IMR-90 (cell line): ENCODE results near the gene ZNF423.

Source experiments
- CEBPB ChIP-seq: IDR thresholded peaks from 2 replicates; pipeline ENCODE4 v1.6.1; 2012; ENCODE audit warnings: low read depth, low read length, improper control_type of control experiment
- CTCF ChIP-seq: conservative IDR thresholded peaks from 2 replicates; pipeline ENCODE4 v1.5.1; 2012; ENCODE audit warnings: mild to moderate bottlenecking, low read depth, low read length, improper control_type of control experiment
- MXI1 ChIP-seq: IDR thresholded peaks from 2 replicates; pipeline ENCODE4 v1.6.1; 2012; ENCODE audit warnings: low read depth, mild to moderate bottlenecking, low read length, moderate library complexity, borderline replicate concordance
- POLR2A ChIP-seq: IDR thresholded peaks from 2 replicates; pipeline ENCODE4 v1.6.1; 2012; ENCODE audit warnings: mild to moderate bottlenecking, low read depth, low read length
- RCOR1 ChIP-seq: IDR thresholded peaks from 2 replicates; pipeline ENCODE4 v1.6.1; 2012; ENCODE audit warnings: mild to moderate bottlenecking, low read length, improper control_type of control experiment; ENCODE audit not compliant: insufficient replicate concordance
- RFX5 ChIP-seq: IDR thresholded peaks from 2 replicates; pipeline ENCODE4 v1.8.0; 2012; ENCODE audit warnings: low read depth, mild to moderate bottlenecking, low read length, moderate library complexity

GRCh38 chr16:49468611-49469310 is 387.2 kb downstream of the ZNF423 start:
- TF ChIP-seq CTCF (no peak), CEBPB (no peak), POLR2A (no peak), MXI1 (no peak), RFX5 (no peak), RCOR1 (no peak)
